GM23248 (cell line): Measurements from ENCODE around the gene SND1.

Experiments
- EZH2 ChIP-seq: fragments of 200-600 bp; sonication (generic); IDR thresholded peaks from 2 replicates; pipeline ENCODE4 v1.6.1; 2018; ENCODE audit warnings: antibody characterized with exemption, mild to moderate bottlenecking; ENCODE audit not compliant: insufficient read depth, poor library complexity, severe bottlenecking
- EZH2phosphoT487 ChIP-seq: fragments of 200-600 bp; sonication (generic); IDR thresholded peaks from 2 replicates; pipeline ENCODE4 v1.6.1; 2018; ENCODE audit warnings: antibody characterized with exemption, moderate library complexity, mild to moderate bottlenecking, low read depth; ENCODE audit not compliant: insufficient read depth

GRCh38 chr7:127650847-127651555, 993 bp upstream of the SND1 start:
- TF ChIP-seq EZH2 (no peak), EZH2phosphoT487 (no peak)
